Retinal pigment epithelial cell (primary cell): Measurements from ENCODE around the gene DOCK8.
A peak's percentile ranks its signal among the peaks of the same experiment; 100 is the strongest.

Experiments used
- DNase-seq: peaks from one replicate; pipeline ENCODE4 v3.0.0-alpha.2; 2010; ENCODE audit warnings: low read depth
- H3K4me3 ChIP-seq: 2 replicates; pipeline ENCODE4 v1.5.1; 2011; ENCODE audit warnings: mild to moderate bottlenecking, low read length, control low read depth, moderate library complexity
- TF ChIP-seq, protein P1 (sequence below): conservative IDR thresholded peaks from 2 replicates; pipeline ENCODE4 v1.5.1; 2011; ENCODE audit warnings: low read depth, low read length, control low read depth, inconsistent platforms

The DOCK8 gene

GRCh38 chr9:462606-463005 is 247.9 kb downstream of the DOCK8 start:
- DNase-seq, result no peak
- H3K4me3 ChIP-seq, result no peak overlapping the region
- TF ChIP-seq, protein P1, sequence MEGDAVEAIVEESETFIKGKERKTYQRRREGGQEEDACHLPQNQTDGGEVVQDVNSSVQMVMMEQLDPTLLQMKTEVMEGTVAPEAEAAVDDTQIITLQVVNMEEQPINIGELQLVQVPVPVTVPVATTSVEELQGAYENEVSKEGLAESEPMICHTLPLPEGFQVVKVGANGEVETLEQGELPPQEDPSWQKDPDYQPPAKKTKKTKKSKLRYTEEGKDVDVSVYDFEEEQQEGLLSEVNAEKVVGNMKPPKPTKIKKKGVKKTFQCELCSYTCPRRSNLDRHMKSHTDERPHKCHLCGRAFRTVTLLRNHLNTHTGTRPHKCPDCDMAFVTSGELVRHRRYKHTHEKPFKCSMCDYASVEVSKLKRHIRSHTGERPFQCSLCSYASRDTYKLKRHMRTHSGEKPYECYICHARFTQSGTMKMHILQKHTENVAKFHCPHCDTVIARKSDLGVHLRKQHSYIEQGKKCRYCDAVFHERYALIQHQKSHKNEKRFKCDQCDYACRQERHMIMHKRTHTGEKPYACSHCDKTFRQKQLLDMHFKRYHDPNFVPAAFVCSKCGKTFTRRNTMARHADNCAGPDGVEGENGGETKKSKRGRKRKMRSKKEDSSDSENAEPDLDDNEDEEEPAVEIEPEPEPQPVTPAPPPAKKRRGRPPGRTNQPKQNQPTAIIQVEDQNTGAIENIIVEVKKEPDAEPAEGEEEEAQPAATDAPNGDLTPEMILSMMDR, result no peak

DNA sequence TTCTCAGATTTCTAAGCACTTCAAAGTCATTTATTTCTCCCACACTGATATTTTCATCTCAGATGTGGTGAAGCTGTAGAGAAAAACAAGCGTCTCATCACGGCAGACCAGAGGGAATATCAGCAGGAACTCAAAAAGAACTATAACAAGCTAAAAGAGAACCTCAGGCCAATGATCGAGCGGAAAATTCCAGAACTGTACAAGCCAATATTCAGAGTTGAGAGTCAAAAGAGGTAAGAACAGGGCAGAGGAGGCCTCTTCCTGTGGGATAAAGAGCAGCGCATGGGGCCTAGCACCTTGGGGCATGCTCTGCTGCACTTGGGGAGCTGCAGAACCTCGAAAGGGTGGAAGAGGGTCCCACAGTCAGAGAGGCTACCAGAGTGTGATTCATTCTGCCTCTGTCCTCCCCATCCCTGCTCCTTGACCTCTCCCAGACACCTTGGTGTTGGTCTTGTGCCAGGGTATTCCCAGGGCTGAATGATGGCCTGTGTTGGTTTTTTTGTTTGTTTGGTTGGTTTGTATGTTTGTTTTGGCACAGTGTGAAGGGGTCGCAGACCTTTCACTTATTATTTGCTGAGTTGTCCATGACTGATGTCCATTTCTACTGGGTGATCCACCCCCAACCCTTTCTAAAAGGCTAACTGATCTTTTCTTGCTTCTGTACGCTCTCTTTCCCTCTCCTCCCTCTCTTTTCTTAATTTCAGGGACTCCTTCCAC is 248.9 kb downstream of the DOCK8 start:
- DNase-seq, result no peak
- no peak overlapping the region for H3K4me3 ChIP-seq
- TF ChIP-seq, protein P1, result no peak

DNA sequence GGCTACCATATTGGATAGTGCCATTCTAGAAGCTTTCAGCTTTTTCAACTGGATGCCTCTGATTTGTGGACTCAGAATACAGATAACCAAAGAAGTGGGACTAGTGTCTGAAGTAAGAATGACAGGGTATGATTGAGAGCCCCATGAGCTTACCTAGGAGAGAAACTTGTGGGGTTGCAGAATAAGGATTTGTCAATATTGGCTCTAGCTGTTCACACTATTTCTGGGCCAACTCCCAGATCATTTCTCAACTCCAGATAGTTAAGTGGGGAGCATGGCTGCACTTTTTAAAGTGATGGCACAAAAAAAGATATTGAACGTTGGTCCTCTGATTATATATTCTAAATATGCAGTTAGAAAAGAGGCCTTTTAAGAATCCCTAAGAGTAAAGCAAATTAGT is 252.1 kb downstream of the DOCK8 start:
- TF ChIP-seq, protein P1, result no peak
- H3K4me3 ChIP-seq, result no peak overlapping the region
- no peak for DNase-seq

- no peak overlapping the region for H3K4me3 ChIP-seq
- TF ChIP-seq, protein P1, result no peak
- DNase-seq, result no peak
Observed at GRCh38 chr9:468766-469426, 254.2 kb downstream of the DOCK8 start.

DNA sequence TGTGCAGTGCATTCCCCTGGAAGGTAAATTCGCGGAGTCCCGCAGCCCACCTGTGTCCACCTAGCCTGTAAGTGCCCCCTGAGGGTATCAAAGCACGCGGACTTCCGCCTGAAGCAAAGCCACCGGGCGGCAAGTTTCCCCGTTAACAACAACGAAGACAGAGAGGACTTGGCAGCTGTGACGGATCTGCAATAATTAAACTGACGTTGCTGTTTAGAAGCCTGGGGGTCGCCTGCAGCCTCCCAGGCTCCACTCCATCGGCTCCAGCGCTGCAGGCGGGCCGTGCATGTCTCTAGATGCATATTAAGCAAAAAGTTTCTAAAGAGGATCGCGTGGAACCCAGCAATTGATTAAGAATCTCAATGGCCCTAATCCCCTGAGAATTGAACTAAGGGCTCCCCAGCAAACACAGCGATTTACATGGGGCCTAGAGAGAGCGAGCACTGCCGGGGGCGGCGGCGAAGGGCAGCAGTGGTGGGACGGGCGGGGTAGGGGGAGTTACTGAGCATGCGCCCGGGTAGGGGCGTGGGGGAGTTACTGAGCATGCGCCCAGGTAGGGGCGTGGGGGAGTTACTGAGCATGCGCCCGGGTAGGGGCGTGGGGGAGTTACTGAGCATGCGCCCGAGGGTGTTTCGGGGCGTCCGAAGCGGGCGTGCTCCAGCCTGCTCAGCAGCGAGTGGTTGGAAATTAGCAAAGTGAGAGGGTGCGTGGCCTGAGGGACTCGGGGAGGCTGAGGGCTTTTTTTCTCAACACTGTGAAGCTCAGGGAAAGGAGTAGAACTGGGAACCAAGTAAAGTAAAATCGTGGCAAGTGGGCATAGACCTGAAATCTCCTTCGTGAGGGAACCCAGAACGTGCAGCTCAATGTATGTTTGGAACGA is 255.2 kb downstream of the DOCK8 start:
- TF ChIP-seq, protein P1, result no peak
- peak; percentile 53 for DNase-seq
- peak overlapping the region; percentile 61 for H3K4me3 ChIP-seq

- peak overlapping the region; percentile 52 for H3K4me3 ChIP-seq
- no peak for DNase-seq
- TF ChIP-seq, protein P1, result no peak
Observed at GRCh38 chr9:470552-471194, 256.0 kb downstream of the DOCK8 start.
